Inflammatory macrophage treated with lipopolysaccharide for 4 hours (primary cell): Measurements from ENCODE around the gene RET.
A peak's percentile ranks its signal among the peaks of the same experiment; 100 is the strongest.

Experiments
- DNase-seq: peaks from one replicate; pipeline ENCODE4 v3.0.0-alpha.2; 2020

RET gene

DNA sequence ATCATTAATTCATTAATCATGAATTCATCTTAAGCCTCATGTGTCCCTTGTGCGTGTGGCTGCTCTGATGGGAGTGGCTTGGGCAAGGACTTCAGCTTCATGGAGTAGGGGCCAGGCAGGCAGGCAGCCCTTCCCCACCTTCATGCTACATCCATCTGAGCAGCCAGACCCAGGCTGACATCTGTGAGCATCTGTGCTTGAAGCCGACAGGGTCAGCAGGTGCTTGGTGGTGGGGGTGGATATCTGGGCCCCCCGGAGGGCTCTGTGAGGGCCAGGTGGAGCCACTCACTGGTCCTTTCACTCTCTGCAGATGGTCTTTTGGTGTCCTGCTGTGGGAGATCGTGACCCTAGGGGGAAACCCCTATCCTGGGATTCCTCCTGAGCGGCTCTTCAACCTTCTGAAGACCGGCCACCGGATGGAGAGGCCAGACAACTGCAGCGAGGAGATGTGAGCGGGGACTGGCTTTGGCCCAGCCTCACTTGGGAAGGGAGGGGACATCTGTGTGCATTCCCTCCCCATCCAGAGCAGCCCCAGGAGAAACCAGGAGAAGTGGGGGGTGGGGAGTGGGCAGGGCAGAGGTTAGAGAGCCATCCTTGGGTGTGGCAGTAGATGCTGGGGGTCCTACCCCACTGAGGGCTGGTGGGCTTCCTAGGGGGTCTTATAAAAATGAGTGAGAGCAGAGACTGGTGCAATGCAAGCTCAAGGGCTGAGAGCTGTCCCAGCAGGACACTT lies 46.7 kb downstream of the RET start:
- no peak for DNase-seq

DNA sequence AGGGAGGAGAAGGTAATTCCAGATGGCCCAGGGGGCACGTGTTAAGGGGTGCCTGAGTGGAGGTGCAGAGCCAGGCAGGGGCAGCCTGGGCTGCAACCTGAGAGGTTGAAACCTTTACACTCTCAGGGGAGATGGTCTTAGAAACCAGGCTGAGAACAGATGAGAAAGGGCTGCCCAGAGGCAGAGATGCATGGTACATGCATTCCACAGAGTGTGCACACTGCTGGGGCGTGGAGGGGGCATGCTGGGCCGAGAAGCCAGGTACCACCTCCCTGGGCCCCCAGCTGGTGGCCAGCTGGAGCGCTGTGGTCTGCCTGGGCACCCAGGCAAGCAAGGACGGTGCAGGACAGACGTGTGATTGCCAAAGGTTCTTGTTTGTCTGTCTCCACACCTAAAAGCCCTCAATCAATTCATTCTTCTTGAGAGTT lies 47.2 kb downstream of the RET start:
- DNase-seq = no peak

DNA sequence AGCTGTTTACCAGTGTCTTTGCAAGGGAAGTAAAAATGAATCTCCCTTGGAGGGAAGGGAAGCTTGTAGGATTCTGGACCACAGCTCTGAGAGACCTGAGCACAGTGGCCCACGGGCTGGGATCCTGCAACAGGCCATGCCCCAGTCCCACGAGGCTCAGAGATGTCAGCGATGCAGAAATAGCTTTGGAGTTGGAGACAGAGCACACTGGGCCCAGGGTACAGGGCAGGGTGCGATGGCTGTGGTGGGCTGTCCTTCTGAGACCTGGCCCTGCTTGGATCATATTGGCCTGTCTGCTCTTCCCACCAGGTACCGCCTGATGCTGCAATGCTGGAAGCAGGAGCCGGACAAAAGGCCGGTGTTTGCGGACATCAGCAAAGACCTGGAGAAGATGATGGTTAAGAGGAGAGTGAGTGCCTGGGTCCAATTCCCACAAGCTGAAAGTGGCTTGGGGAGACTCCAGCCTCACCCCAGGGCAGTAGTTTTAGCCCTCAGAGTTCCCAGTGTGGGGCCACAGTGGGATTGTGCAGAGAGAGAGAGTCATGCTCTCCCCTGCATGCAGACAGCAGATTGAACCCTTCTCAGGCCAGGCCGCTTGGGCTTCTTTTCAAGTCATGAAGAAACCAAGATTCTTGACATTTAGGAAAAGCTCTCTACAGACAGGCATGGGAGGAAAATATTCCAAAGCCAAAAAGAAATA lies 47.9 kb downstream of the RET start:
- no peak for DNase-seq

DNA sequence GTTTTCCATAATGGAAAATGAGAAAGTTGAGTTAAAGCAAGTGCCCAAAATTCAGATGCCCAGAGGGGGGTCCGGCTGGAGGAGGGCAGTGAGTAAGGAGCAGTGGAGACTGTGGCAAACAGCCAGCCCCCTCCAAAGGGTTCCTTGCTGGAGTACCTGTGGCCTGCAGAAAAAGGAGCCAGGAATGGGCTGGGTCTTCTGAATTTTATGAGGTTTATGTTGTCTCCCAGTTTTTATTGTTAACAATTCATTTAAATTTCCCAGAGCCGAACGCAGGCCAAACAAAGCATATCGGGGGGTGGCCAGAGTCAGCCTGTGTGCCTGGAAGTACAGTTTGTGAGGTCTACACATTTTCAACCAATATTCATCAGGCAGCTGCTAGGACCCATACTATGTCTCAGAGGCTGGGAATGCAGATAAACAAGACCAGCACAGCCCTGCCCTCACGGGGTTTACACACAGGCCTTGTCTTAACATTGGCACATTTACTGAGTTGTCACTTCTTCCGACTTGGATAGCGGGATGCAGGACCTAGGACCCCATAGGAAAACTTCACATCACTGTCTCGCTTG lies 48.5 kb downstream of the RET start:
- no peak for DNase-seq

DNA sequence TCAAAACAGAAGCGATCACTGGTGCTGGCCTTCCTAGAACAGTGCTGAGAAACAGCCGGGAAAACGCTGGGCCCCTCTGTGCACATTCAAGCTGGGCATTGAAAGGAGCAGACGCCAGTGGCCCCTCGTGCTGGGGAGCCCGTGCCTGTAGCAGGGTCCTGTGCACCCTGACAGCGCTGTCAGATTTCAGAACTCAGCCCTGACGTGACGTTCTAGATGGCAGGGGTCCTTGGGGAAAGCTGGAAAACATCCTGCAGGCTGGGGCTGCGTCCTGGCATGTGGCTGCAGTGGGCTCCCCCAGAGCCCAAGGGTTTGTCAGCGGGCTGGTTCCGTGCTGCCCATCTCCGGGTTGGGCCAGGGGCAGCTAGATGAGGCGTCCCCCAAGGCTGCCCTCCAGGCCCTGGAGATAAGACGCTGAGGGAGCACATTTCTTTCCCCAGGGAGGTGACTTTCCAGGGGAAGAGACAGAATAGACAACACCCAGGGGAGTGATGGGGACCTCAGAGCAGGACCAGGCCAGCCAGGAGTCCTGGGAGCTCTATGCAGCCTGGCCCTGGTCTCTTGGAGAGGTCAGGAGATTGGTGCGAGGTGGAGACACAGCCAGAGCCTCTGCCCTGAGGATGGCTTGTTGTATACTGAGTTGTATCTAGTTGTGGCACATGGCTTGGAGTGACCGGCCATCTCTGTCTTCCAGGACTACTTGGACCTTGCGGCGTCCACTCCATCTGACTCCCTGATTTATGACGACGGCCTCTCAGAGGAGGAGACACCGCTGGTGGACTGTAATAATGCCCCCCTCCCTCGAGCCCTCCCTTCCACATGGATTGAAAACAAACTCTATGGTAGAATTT lies 49.2 kb downstream of the RET start:
- DNase-seq = no peak

DNA sequence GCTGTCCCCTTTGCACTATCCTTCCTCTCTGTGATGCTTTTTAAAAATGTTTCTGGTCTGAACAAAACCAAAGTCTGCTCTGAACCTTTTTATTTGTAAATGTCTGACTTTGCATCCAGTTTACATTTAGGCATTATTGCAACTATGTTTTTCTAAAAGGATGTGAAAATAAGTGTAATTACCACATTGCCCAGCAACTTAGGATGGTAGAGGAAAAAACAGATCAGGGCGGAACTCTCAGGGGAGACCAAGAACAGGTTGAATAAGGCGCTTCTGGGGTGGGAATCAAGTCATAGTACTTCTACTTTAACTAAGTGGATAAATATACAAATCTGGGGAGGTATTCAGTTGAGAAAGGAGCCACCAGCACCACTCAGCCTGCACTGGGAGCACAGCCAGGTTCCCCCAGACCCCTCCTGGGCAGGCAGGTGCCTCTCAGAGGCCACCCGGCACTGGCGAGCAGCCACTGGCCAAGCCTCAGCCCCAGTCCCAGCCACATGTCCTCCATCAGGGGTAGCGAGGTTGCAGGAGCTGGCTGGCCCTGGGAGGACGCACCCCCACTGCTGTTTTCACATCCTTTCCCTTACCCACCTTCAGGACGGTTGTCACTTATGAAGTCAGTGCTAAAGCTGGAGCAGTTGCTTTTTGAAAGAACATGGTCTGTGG lies 50.0 kb downstream of the RET start:
- DNase-seq = peak; percentile 70

DNA sequence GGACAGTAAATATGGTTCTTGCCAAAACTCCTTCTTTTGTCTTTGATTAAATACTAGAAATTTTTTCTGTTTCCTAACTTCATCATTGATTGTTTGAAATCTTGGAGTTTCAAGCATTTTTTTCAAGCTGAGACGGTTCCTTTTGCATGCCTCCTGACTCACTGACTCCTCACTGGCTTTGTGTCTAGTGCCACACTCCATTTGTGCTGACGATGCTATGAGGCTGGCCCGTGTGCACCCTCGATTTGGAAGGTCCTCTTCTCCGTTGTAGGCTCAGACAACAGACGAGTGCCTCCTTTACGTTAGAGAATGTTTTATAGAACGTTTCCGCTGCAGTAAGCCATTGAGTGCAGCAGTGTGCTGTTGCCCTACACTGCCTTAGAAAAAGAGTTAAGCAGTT lies 50.6 kb downstream of the RET start:
- DNase-seq = no peak

DNA sequence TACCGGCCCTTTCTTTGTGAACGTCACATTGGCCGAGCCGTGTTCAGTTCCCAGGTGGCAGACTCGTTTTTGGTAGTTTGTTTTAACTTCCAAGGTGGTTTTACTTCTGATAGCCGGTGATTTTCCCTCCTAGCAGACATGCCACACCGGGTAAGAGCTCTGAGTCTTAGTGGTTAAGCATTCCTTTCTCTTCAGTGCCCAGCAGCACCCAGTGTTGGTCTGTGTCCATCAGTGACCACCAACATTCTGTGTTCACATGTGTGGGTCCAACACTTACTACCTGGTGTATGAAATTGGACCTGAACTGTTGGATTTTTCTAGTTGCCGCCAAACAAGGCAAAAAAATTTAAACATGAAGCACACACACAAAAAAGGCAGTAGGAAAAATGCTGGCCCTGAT lies 51.5 kb downstream of the RET start:
- no peak for DNase-seq

DNA sequence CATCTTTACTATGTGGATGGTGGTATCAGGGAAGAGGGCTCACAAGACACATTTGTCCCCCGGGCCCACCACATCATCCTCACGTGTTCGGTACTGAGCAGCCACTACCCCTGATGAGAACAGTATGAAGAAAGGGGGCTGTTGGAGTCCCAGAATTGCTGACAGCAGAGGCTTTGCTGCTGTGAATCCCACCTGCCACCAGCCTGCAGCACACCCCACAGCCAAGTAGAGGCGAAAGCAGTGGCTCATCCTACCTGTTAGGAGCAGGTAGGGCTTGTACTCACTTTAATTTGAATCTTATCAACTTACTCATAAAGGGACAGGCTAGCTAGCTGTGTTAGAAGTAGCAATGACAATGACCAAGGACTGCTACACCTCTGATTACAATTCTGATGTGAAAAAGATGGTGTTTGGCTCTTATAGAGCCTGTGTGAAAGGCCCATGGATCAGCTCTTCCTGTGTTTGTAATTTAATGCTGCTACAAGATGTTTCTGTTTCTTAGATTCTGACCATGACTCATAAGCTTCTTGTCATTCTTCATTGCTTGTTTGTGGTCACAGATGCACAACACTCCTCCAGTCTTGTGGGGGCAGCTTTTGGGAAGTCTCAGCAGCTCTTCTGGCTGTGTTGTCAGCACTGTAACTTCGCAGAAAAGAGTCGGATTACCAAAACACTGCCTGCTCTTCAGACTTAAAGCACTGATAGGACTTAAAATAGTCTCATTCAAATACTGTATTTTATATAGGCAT lies 52.3 kb downstream of the RET start:
- peak; percentile 94 for DNase-seq

DNA sequence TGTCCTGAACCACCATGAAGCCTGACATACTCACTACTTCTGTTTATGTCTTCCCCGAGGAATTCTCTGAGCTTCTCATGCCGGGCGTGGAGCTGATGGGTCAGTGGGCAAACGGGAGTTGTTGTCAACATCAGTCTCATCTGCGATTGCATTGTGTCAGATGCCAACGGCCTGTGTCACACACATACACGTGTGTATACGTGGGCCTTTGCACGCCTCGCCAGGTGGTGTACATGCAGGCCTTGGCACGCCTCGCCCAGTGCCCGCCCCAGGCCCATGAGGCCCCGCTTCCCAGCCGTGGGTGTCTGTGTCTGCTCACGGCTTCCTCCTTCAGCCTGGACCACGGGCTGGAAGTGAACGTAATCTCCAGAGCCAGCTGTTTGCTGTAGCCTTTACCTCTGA lies 53.9 kb downstream of the RET start:
- peak; percentile 33 for DNase-seq

DNA sequence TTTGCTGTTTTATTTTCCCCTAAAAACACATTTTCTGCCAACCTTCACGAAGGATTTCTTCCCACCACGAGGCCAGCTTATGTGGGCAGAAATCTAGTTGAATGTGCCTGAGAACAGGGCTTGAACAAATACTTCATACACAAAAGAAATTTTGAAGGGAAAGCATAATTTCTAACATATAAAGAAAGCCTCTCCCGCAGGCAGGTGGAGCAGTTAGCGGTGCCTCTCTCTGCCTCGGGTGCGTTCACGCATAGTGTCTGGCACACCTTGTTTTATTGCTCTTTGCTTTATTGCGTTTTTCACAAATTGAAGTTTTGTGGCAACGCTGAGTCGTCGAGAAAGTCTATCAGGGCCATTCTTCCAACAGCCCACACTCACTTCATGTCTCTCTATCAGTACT lies 54.4 kb downstream of the RET start:
- no peak for DNase-seq

DNA sequence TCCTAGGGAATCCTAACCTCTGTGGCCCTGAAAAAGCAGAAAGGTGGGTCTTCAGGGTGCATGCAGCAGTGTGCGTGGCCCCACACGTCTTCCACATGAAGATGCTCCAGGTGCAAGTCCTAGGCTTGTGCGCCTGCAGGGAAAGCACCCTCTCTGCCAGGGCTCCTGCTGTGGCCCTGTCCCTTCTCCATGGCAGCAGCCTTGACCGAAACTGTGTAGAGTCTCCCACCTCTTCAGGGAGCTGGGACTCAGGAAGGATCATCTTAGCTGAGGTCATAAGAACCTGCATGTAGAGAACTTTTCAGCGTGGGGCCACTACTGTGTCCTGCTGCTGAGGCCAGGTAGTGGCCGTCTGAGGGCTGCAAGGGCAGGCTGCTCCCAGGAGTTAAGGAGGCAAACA lies 55.0 kb downstream of the RET start:
- no peak for DNase-seq

DNA sequence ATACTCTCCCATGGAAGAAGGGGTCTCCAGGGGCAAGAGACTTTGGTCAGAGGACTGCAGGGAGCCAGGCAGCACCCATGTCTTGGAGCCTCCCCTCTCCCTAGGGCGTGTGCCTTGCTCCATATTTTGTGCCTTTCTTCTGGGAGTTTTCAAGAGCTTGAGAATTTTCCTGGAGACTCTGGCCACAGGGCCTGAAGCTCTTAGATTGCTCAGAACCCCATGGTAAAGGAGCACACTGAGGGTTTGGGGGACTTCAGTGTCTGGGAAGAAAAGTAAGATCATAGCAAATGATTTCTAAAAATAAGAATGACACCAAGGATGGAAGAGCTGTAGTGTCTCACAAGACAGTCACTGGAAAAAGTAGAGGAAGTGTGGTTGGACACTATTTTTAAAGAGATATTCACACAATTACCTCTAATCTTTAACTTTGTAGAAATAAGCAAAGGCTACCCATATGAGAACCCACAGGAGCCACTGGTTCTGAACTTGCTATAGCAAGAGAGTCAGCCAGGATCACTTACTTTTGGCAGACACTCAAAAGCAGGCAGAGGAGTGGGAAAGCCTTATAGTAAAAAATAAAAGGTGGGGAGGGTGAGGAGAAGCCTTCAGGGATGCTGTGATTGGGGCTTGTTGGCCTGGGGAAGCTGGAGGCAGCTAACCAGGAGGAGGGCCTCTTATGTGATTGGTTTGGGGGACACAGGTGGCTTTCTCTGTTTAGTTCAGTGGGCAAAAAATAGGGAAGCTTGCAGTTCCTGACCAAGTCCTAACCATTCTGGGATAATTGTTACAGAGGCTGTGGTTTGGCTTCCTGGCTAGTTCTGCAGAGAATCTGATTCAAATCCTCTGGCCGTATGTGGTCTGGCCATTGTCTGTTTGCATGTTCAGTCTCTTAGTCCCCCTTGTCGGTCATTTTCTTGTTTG lies 56.3 kb downstream of the RET start:
- DNase-seq = peak; percentile 65

DNA sequence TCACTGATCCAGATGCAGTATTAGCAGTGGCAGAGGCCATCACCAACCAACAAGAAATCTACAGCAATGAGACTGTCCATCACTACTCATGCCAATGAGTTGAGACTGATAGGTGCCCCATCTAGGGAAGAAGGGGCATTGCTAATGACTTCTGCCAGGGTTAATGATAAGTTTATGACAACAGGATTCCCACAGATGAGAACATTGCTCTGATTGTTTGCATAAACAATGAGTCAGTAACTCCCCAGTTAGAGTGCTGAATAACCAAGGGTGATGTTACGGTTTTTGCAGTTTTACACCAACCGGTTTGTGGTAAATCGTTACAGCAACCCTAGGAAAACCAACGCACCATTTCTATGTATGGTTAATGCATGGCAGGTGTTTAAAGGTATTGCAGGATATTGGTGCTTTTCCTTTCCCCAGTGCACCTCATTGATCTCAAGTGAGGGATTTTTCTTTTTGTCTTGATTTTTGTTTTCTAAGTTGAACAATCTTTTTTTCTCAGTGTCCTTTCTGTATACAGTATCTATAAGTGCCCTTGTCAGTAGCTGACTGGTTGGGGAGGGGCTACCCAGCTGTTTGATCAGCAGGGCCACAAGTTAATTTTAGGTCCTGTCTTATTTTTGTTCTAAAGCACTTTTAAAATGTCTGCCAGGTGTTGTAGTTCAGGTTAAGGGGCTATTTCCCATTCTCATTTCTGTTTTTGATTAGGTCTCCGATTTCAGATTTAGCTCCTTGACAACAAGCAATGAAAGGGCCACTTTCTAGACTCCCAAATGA lies 57.4 kb downstream of the RET start:
- peak; percentile 64 for DNase-seq

DNA sequence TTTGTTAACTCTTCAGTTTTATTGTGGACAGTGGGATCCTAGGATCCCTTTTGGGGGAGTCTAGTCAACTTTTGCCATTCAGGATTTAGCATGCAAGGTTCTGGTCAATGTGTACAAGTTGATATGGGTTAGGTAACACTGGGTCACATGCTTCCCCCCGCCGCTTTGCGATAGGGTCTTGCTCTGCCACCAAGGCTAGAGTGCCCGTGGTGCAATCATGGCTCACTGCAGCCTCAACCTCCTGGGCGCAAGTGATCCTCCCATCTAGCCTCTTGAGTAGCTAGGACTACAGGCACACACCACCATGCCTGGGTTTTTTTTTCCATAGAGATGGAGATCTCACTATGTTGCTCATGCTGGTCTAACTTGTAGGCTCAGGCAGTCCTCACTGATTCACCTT lies 58.2 kb downstream of the RET start:
- no peak for DNase-seq

DNA sequence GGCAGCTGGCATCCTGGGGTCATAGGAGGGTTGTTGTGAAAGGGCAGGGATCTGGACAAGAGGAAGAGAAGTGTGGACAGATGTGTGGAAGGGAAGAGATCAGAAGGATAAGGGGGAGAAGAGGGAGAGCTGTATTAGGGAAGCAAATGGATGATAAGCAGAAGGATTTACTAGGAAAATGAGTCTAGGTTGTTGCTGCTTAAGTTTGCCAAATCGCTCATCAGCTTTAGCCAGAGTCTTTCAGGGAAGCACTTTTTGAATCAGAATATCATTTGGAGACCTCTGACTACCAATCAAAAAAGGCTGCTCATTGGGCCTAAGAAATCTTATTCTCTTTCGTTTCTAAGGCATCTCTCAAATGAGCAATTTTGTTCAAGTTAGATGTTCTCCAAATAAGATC lies 58.8 kb downstream of the RET start:
- DNase-seq = no peak

DNA sequence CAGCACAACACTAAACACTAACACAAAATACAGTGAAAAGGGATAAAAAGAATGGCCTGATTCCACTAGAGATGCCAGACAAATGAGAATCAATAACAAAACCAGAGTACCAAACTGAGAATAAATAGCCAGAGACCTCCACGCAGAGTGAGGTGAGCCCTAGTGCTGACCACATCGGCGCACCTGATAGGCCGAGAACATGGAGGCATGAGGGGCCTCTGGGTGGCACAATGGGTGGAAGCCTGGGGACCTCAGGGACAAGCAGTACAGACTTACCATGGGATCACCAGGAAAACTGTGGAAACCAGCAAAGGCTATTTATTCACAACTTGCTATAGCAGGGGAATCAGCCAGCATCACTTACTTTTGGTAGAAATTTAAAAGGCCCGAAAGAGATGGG lies 59.6 kb downstream of the RET start:
- DNase-seq = no peak

DNA sequence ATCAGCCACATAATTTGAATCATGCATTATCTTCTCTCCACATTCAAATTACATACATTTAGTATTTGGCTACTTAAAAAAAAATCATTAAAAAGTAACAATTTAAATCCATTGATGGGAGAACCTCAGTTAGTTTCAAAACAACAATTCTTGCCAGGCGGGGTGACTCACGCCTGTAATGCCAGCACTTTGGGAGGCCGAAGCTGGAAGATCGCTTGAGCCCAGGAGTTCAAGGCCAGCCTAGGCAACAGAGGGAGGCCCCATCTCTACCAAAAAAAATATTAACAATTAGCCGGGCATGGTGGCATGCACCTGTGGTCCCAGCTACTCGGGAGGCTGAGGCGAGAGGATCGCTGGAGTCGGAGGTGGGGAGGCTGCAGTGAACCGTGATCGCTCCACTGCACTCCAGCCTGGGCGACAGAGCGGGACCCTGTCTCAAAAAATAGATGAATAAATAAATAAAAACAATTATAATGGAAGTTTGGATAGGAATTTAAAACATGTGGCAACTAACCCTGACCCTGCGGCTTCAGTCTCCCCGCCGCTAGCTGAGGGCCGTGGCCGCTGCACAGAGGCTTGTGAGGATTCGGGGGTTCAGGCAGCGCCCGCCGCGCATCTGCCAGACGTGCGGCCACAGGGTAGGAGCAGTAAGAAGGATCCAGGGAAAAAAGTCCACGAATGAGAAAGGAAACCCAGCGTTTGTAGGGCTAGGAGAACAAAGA lies 60.3 kb downstream of the RET start:
- no peak for DNase-seq

DNA sequence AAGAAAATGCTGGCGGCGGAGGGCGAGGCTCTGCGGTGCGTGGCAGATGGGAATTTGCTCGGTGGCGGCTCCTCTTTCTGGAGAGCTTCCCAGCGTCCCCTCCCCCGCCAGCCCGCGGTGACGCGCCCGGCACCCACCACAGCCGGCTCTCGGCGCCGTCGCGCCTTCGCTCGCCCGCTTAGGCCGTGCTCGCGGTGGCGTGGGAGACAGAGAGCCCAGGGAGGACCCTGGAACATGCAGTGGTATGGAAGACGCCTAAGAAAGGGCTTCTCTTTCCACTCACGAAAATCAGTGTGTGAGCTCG lies 60.8 kb downstream of the RET start:
- peak; percentile 48 for DNase-seq
